Measurements from ENCODE around the gene EHF. TPM values are rescaled to one million over a fixed set of nuclear protein-coding genes. Genes with fewer than 3 reads are reported as not detected.

Gene EHF
- total RNA-seq, 2 donors from 2014 or later: 0.78 TPM; not detected in 1

GRCh38 chr11:34655335-34656008 lies 34.6 kb downstream of the EHF start:
- Histone ChIP-seq H3K27me3 (no peaks in the 10 kb centered on the region), H3K27ac (no peak overlapping the region), H3K9me3 (no peaks in the 10 kb centered on the region), H3K4me3 (no peak overlapping the region), H3K4me1 (peaks cover 0 to 9% of the 10 kb centered on the region in 2 donors), H3K36me3 (no peaks in the 10 kb centered on the region)
- no peak for TF ChIP-seq CTCF (IDR thresholded peaks at IDR 0.05)
- DNase-seq (ENCODE audit: low spot score): no peak

- Histone ChIP-seq H3K4me3 (no peak overlapping the region), H3K9me3 (no peaks in the 10 kb centered on the region), H3K4me1 (peaks cover 0 to 9% of the 10 kb centered on the region in 2 donors), H3K27me3 (no peaks in the 10 kb centered on the region), H3K27ac (no peak overlapping the region), H3K36me3 (no peaks in the 10 kb centered on the region)
- DNase-seq (ENCODE audit: low spot score): no peak
- TF ChIP-seq CTCF (IDR thresholded peaks at IDR 0.05): no peak
Observed at GRCh38 chr11:34656062-34656720, 35.3 kb downstream of the EHF start.

GRCh38 chr11:34658071-34659015 lies 37.5 kb downstream of the EHF start:
- DNase-seq (ENCODE audit: low spot score): no peak
- no peak for TF ChIP-seq CTCF (IDR thresholded peaks at IDR 0.05)
- H3K4me3 ChIP-seq: no peak overlapping the region
- H3K27ac ChIP-seq: no peak overlapping the region
- no peaks in the 10 kb centered on the region for H3K27me3 ChIP-seq
- peaks cover 0 to 9% of the 10 kb centered on the region in 2 donors for H3K4me1 ChIP-seq
- no peaks in the 10 kb centered on the region for H3K36me3 ChIP-seq
- H3K9me3 ChIP-seq: no peaks in the 10 kb centered on the region

GRCh38 chr11:34659096-34659733 lies 38.3 kb downstream of the EHF start:
- Histone ChIP-seq H3K27ac (no peak overlapping the region), H3K36me3 (no peaks in the 10 kb centered on the region), H3K27me3 (no peaks in the 10 kb centered on the region), H3K4me1 (peaks cover 0 to 9% of the 10 kb centered on the region in 2 donors), H3K4me3 (no peak overlapping the region), H3K9me3 (no peaks in the 10 kb centered on the region)
- DNase-seq (ENCODE audit: low spot score): no peak
- TF ChIP-seq CTCF (IDR thresholded peaks at IDR 0.05): no peak

- no peak for TF ChIP-seq CTCF (IDR thresholded peaks at IDR 0.05)
- no peak overlapping the region for H3K27ac ChIP-seq
- no peaks in the 10 kb centered on the region for H3K4me1 ChIP-seq
- no peak overlapping the region for H3K4me3 ChIP-seq
- no peaks in the 10 kb centered on the region for H3K9me3 ChIP-seq
- no peak for DNase-seq (ENCODE audit: low spot score)
- no peaks in the 10 kb centered on the region for H3K27me3 ChIP-seq
- H3K36me3 ChIP-seq: no peaks in the 10 kb centered on the region
Observed at GRCh38 chr11:34665077-34665835, 44.4 kb downstream of the EHF start.

Measured in right atrium auricular region (tissue), 2 donors.